ENCODE results near the gene NR1I3. TPM values are rescaled to one million over a fixed set of nuclear protein-coding genes. Genes with fewer than 3 reads are reported as not detected.

NR1I3 gene
- total RNA-seq, result not detected

- intact Hi-C loops (cut with DNase I), result no loop called here
- H3K9me3 ChIP-seq, result no peaks in the 10 kb centered on the region
- DNase-seq (ENCODE audit: extremely low spot score in 2 of 2), result no peak
- H3K27me3 ChIP-seq, result no peaks in the 10 kb centered on the region
- H3K27ac ChIP-seq, result no peak within 1 kb of the TSS
- H3K36me3 ChIP-seq, result no peaks in the 10 kb centered on the region
- H3K4me3 ChIP-seq, result no peak within 1 kb of the TSS
- H3K4me1 ChIP-seq, result no peaks in the 10 kb centered on the region
- TF ChIP-seq POLR2A (IDR thresholded peaks at IDR 0.05) (no peak), POLR2AphosphoS5 (IDR thresholded peaks at IDR 0.05; ENCODE audit: insufficient read depth in 1 of 2, low read depth in 1 of 2) (no peak), CTCF (IDR thresholded peaks at IDR 0.05) (no peak)
Measured at GRCh38 chr1:161238039-161238473, at the start of gene NR1I3. Gene NR1I3, minus strand, starts transcription at chr1:161238203. Its CDS starts 1,638 bp downstream, at chr1:161236565.

- no peaks in the 10 kb centered on the region for H3K36me3 ChIP-seq
- no peaks in the 10 kb centered on the region for H3K27me3 ChIP-seq
- H3K4me3 ChIP-seq, result no peak overlapping the region
- no peak for TF ChIP-seq POLR2A (IDR thresholded peaks at IDR 0.05)
- TF ChIP-seq CTCF (IDR thresholded peaks at IDR 0.05), result no peak
- no peak for TF ChIP-seq POLR2AphosphoS5 (IDR thresholded peaks at IDR 0.05; ENCODE audit: insufficient read depth in 1 of 2, low read depth in 1 of 2)
- H3K9me3 ChIP-seq, result no peaks in the 10 kb centered on the region
- DNase-seq (ENCODE audit: extremely low spot score in 2 of 2), result no peak
- intact Hi-C loops (cut with DNase I), result no loop called here
- no peak overlapping the region for H3K27ac ChIP-seq
- H3K4me1 ChIP-seq, result no peaks in the 10 kb centered on the region
Measured at GRCh38 chr1:161287482-161288054, 49.6 kb upstream of the NR1I3 start.

- no peaks in the 10 kb centered on the region for H3K4me1 ChIP-seq
- H3K36me3 ChIP-seq, result no peaks in the 10 kb centered on the region
- no peak for DNase-seq (ENCODE audit: extremely low spot score in 2 of 2)
- H3K4me3 ChIP-seq, result no peak overlapping the region
- no peak overlapping the region for H3K27ac ChIP-seq
- intact Hi-C loops (cut with DNase I), result loop anchor here (2.0 kb wide), 1 partner anchor 55 kb away; no protein-coding TSS in a partner anchor
- no peak for TF ChIP-seq POLR2AphosphoS5 (IDR thresholded peaks at IDR 0.05; ENCODE audit: insufficient read depth in 1 of 2, low read depth in 1 of 2)
- TF ChIP-seq POLR2A (IDR thresholded peaks at IDR 0.05), result no peak
- no peak for TF ChIP-seq CTCF (IDR thresholded peaks at IDR 0.05)
- H3K27me3 ChIP-seq, result no peaks in the 10 kb centered on the region
- no peaks in the 10 kb centered on the region for H3K9me3 ChIP-seq
Measured at GRCh38 chr1:161285521-161285920, 47.5 kb upstream of the NR1I3 start.

GRCh38 chr1:161285113-161285512, 47.1 kb upstream of the NR1I3 start:
- no peak for DNase-seq (ENCODE audit: extremely low spot score in 2 of 2)
- Histone ChIP-seq H3K9me3 (no peaks in the 10 kb centered on the region), H3K4me1 (no peaks in the 10 kb centered on the region), H3K36me3 (no peaks in the 10 kb centered on the region), H3K4me3 (no peak overlapping the region), H3K27ac (no peak overlapping the region), H3K27me3 (no peaks in the 10 kb centered on the region)
- intact Hi-C loops (cut with DNase I), result loop anchor here (2.0 kb wide), 1 partner anchor 54 kb away; no protein-coding TSS in a partner anchor
- TF ChIP-seq POLR2A (IDR thresholded peaks at IDR 0.05) (no peak), CTCF (IDR thresholded peaks at IDR 0.05) (no peak), POLR2AphosphoS5 (IDR thresholded peaks at IDR 0.05; ENCODE audit: insufficient read depth in 1 of 2, low read depth in 1 of 2) (no peak)

GRCh38 chr1:161282991-161283390, 45.0 kb upstream of the NR1I3 start:
- DNase-seq (ENCODE audit: extremely low spot score in 2 of 2), result no peak
- no peaks in the 10 kb centered on the region for H3K9me3 ChIP-seq
- TF ChIP-seq POLR2AphosphoS5 (IDR thresholded peaks at IDR 0.05; ENCODE audit: insufficient read depth in 1 of 2, low read depth in 1 of 2), result no peak
- TF ChIP-seq POLR2A (IDR thresholded peaks at IDR 0.05), result no peak
- no peak for TF ChIP-seq CTCF (IDR thresholded peaks at IDR 0.05)
- no peak overlapping the region for H3K4me3 ChIP-seq
- no peaks in the 10 kb centered on the region for H3K4me1 ChIP-seq
- H3K27me3 ChIP-seq, result no peaks in the 10 kb centered on the region
- intact Hi-C loops (cut with DNase I), result no loop called here
- H3K27ac ChIP-seq, result no peak overlapping the region
- H3K36me3 ChIP-seq, result no peaks in the 10 kb centered on the region
